NCI-H82 treated with DMSO at 0.1 percent for 48 hours (cell line): ENCODE data around the gene NTHL1.
A peak's percentile ranks its signal among the peaks of the same experiment; 100 is the strongest.

ENCODE experiments used
- DNase-seq: peaks from one replicate; lab custom pipeline; 2025; ENCODE audit not compliant: unreplicated experiment; lab: John Stamatoyannopoulos, UW

Gene NTHL1

GRCh38 chr16:2031081-2031577 lies 16.5 kb downstream of the NTHL1 start:
- no peak for DNase-seq

GRCh38 chr16:2030036-2030435 lies 17.6 kb downstream of the NTHL1 start:
- no peak for DNase-seq

DNA sequence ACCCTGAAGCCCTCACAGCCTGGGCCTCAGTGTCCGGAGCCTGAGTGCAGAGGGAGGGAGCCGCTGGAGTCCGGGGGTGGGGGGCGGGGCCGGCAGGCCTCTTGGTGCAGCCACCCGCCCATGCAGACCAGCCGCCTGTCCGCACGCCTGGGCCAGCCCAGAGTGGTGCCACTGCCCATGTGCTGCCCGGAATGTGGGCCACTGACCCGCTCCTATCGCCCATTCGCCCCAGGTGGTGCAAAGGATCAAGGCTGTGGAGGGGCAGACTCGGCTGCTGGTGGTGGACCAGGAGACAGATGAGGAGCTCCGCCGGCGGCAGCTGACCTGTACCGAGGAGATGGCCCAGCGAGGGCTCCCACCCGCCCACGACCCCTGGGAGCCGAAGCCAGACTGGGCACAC lies 18.3 kb downstream of the NTHL1 start:
- DNase-seq = no peak

GRCh38 chr16:2028620-2029220 lies 18.9 kb downstream of the NTHL1 start:
- no peak for DNase-seq

GRCh38 chr16:2028146-2028545 lies 19.5 kb downstream of the NTHL1 start:
- DNase-seq = no peak

- no peak for DNase-seq
Measured at GRCh38 chr16:2027024-2028010, 20.3 kb downstream of the NTHL1 start.

GRCh38 chr16:2026461-2027023 lies 21.1 kb downstream of the NTHL1 start, which contains the start of gene NHERF2:
TSS of gene NHERF2 (plus strand) at chr16:2026902. CDS start at chr16:2027006, 104 bp downstream.
- no peak for DNase-seq

GRCh38 chr16:2025878-2026460 lies 21.7 kb downstream of the NTHL1 start:
- no peak for DNase-seq

- DNase-seq = no peak
Measured at GRCh38 chr16:2025251-2025650, 22.4 kb downstream of the NTHL1 start.

DNA sequence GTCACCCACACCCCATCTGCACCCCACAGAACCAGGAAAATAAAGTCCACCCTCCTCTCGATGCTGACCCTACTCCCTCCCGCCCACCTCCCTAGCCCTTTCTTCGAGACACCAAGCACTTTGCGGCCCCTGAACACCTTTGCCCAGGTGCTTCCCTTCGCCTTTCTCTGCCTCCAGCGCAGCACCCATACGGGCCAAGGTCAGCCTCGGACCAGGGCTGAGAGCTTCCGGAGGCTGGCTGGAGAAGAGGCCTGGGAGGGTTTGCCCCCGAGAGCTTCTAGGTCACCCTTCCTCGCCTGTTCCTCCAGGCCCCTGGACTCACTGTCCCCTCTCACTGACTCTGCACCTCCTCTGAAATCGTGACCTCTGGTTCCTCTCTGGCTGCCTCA lies 23.6 kb downstream of the NTHL1 start:
- DNase-seq = no peak

GRCh38 chr16:2023092-2024031 lies 24.3 kb downstream of the NTHL1 start:
- peak; percentile 80 for DNase-seq

DNA sequence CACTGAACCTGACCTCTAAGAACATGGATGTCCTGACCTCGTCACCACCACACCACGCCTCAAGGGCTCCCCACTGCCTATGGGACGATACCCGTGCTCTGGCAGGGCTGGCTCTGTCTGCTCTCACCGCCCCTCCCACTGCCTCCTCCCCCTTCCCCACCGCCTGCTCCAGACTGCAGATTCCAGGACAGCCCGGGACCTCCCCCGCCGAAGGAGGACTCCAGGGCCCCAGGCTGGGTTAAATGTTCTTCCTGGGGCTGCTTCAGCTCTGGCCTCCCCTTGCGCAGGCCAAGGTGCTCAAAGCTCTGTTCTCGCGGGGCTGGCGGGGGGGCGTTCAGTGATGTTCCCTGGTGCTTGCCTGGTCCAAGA lies 24.9 kb downstream of the NTHL1 start:
- no peak for DNase-seq

DNA sequence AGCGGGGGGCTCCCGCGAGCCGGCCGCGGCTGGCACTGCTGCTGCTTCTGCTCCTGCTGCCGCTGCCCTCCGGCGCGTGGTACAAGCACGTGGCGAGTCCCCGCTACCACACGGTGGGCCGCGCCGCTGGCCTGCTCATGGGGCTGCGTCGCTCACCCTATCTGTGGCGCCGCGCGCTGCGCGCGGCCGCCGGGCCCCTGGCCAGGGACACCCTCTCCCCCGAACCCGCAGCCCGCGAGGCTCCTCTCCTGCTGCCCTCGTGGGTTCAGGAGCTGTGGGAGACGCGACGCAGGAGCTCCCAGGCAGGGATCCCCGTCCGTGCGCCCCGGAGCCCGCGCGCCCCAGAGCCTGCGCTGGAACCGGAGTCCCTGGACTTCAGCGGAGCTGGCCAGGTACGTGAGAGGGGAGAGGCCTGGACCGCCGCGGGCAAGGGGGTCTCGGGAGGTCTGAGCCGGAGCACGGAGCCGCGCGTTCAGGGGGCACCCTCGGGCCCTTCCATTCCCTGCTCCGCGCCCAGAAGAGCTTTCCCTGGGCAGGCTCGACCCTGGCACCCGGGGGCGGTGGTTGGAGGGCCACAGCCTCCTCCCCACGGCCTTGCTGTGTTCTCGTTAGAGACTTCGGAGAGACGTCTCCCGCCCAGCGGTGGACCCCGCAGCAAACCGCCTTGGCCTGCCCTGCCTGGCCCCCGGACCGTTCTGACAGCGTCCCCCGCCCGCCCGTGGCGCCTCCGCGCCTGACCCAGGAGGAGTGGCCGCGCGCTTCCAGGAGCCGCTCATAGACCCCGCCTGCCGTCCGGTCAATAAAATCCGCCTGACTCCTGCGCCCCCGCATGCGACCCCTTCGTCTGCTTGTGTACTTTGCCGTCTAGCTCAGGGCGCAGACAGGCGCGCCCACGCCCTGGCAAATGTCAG lies 27.5 kb downstream of the NTHL1 start:
- no peak for DNase-seq

GRCh38 chr16:2019518-2019920 lies 28.1 kb downstream of the NTHL1 start, which contains the start of gene NPW:
TSS of gene NPW (plus strand) at chr16:2019785.
- DNase-seq = peak; percentile 14

DNA sequence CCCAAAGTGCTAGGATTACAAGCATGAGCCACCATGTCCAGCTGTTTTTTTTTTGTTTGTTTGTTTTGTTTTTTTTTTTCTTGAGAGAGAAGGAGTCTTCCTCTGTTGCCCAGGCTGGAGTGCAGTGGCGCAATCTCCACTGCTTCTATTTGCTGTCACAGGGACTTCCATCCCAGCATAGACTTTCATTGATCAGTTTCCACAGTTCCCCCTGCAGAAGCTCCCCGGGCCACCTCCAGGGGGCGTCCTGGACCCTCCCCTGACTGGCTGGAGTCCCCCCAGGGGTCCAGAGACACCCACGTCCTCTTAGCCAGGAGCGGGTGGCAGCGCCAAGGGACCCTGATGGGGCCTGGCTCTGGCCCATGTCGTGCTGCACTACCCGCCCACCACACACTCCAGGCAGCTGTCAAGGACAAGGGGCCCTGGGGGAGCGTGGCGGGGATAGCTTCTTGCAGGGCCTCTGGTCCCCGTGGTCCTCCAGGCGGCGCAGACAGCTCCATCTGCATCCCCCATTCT lies 31.2 kb downstream of the NTHL1 start:
- no peak for DNase-seq

DNA sequence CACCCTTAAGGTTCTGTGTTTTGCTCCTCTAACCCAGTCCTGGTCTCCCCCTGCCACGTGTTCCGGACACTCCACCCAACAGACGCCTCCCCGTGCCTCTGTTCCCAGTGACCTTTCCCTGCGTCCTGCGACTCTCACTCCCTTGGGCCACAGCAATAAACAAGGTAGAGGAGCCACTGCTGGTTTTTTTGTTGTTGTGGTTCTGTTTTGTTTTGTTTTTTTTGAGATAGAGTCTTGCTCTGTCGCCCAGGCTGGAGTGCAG lies 31.8 kb downstream of the NTHL1 start:
- DNase-seq = no peak

DNA sequence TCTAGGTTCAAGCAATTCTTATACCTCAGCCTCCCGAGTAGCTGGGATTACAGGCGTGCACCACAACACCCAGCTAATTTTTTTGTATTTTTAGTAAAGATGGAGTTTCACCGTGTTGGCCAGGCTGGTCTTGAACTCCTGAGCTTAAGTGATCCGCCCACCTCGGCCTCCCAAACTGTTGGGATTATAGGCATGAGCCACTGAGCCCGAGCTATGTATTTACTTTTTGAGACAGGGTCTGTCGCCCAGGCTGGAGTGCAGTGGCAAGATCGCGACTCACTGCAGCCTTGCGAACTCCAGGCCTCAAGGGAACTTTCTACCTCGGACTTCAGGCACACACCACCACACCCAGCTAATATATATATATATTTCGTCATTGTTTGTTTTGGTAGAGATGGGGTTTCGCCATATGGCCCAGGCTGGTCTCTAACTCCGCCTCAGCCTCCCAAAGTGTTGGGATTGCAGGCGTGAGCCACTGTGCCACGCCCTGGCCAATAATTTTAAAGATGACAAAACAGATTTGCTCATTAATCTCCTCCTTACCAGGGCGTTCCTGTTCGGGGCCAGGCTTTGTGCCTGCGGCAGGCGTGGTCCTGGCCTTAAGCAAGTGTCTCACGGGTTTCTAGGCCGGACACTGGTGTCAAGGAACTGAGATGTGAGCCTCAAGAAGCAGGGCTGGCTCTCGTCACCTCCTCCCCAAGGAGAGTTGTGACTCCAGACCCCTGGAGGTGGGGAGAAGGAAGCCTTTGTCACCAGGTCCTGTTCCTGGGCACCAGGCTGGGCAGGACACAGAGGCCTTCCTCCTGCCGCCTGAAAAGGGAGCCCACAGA lies 32.3 kb downstream of the NTHL1 start:
- peak; percentile 70 for DNase-seq

DNA sequence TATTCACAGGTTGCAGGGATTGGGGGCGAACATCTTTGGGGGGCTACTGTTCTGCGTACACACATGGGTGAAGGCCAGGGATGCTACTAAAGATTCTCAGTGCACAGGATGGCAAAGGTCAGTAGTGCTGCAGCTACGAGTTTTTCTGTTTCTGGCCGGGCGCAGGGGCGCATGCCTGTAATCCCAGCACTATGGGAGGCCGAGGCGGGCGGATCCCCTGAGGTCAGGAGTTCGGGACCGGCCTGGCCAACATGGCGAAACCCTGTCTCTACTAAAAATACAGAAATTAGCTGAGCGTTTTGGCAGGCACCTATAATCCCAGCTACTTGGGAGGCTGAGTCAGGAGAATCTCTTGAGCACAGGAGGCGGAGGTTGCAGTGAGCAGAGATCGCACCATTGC lies 34.1 kb downstream of the NTHL1 start:
- no peak for DNase-seq
